LNCAP (cell line): ENCODE results near the gene CAMKK2.

Experiments used
- TF ChIP-seq, protein P1 (sequence below): fragments of 450-650 bp; IDR thresholded peaks from 2 replicates; pipeline ENCODE4 v1.5.1; 2017; ENCODE audit warnings: mild to moderate bottlenecking

Gene CAMKK2

GRCh38 chr12:121285856-121286255, 10.7 kb downstream of the CAMKK2 start:
- TF ChIP-seq, protein P1, sequence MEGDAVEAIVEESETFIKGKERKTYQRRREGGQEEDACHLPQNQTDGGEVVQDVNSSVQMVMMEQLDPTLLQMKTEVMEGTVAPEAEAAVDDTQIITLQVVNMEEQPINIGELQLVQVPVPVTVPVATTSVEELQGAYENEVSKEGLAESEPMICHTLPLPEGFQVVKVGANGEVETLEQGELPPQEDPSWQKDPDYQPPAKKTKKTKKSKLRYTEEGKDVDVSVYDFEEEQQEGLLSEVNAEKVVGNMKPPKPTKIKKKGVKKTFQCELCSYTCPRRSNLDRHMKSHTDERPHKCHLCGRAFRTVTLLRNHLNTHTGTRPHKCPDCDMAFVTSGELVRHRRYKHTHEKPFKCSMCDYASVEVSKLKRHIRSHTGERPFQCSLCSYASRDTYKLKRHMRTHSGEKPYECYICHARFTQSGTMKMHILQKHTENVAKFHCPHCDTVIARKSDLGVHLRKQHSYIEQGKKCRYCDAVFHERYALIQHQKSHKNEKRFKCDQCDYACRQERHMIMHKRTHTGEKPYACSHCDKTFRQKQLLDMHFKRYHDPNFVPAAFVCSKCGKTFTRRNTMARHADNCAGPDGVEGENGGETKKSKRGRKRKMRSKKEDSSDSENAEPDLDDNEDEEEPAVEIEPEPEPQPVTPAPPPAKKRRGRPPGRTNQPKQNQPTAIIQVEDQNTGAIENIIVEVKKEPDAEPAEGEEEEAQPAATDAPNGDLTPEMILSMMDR, result no peak

DNA sequence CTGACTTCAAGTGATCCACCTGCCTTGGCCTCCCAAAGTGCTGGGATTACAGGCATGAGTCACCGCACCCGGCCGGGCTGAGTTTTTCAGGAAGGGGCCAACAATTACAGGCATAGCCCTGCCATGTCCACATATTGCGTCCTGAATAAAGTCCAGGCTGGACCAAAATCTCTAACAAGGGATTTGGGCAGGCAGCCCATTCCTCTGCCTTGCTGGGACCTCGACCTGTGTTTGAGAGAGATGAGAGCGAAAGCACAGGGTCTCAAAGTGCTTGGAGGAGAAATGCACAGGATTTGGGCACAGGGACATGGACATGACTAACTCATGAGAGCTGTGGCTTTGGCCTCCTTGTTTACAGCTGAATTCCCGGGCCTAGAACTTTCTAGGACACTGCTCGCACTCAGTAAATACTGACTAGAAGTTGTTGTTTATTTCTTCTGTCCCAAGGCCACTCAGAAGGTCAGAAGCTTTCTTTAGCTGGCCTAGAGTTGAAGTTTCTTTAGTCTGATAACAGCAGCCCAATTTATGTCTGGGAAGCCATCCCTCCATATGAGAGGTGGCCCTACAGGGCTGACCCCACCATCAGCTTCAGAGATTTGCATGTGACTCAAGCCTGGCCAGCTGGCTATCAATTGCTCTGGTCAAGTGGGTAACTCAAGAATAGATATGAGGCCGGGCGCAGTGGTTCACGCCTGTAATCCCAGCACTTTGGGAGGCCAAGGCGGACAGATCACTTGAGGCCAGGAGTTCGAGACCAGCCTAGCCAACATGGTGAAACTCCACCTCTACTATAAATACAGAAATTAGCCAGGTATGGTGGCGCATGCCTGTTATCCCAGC, 11.7 kb downstream of the CAMKK2 start:
- TF ChIP-seq, protein P1, result no peak

DNA sequence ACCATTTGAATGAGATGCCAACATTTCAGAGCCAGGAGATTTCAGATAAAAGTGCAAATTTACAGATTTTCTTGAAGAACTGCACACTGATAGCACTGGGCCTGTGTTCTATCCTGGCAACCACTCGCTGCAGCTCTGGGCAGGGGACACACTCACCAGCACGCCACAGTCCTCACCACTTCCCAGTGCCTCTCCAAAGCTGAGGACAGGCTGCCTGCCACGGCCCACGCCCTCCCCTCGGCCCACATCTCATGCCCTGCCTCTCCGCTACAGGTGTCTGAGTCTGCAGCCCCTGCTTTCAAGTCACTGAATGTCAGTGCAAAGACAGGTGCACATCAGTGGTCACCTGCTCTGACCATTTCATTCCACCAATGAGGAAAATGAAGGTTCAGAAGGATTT, 12.7 kb downstream of the CAMKK2 start:
- TF ChIP-seq, protein P1, result no peak

DNA sequence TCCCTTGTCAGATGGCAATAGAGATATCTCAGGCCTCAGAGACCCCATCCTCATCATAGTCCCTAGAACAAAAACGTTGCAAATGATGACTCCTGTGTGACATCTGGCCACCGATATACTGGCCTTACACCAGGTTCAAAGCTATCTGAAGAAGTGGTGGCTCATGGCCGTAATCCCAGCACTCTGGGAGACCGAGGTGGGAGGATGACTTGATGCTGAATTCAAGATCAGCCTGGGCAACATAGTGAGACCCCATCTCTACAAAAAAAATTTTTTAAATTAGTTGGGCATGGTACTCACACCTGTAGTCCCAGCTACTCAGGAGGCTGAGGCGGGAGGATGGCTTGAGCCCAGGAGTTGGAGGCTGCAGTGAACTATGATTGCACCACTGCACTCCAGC, 13.1 kb downstream of the CAMKK2 start:
- TF ChIP-seq, protein P1, result no peak

DNA sequence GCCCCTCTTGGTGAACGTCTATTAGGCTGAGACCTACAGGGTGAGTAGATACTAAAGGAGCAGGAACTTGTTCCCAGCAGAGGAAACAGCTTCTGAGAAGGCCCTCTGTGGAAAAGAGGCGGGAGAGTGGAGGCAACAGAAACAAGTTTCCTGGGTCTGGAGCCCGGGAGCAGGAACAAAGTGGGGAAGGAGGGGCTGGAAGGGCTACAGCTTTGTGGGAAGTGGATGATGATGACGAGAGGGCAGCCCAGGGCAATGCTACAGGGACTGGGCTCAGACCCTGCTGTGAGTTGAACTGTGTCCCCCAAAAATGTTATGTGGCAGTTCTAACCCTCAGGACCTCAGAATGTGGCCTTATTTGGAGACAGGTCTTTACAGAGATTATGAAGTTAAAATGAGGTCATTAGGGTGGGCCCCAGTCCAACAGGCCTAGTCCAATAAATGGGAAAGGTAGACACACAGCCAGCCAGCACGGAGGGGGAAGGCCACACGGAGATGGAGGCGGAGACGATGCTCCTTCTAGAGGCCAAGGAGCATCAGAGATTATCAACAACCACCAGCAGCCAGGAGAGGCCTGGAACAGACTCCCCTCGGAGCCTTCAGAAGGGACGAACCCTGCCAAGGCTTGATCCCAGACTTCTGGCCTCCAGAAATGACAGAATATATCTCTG, 14.3 kb downstream of the CAMKK2 start:
- TF ChIP-seq, protein P1, result no peak

DNA sequence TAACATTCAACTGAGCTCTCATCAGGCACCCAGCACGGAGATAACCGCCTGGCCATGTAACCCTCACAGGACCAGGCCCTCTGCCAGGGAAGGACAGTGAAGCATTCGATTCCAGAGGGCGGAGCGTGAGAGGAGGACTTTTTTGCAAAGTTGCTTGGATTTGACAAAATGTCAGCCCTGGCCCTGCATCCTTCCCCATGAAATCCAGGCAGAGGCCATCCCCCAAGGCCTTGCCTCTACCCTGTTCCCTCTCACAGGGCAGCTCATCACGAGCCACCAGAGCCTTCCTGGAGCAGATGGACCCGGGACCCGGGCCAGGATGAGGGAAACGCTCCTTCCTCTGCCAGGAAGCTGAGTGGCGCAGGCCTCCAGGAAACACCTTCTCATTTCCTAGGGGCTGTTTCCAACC, 17.0 kb downstream of the CAMKK2 start:
- TF ChIP-seq, protein P1, result no peak

GRCh38 chr12:121279071-121279375, 17.5 kb downstream of the CAMKK2 start:
- TF ChIP-seq, protein P1, result no peak
